HG03135 (cell line): Measurements from ENCODE around the gene ITGA6.
"Not testable (repeated sequence)": the region's sequence is repeated elsewhere in the genome, so short reads cannot be mapped to it uniquely, and the experiment has no call there.

ENCODE experiments used
- ATAC-seq: cut with Tn5 transposase; IDR thresholded peaks from one replicate; pipeline ENCODE4 v1.9.1; 2021; ENCODE audit warnings: mild to moderate bottlenecking, moderate library complexity; ENCODE audit not compliant: unreplicated experiment

The ITGA6 gene

DNA sequence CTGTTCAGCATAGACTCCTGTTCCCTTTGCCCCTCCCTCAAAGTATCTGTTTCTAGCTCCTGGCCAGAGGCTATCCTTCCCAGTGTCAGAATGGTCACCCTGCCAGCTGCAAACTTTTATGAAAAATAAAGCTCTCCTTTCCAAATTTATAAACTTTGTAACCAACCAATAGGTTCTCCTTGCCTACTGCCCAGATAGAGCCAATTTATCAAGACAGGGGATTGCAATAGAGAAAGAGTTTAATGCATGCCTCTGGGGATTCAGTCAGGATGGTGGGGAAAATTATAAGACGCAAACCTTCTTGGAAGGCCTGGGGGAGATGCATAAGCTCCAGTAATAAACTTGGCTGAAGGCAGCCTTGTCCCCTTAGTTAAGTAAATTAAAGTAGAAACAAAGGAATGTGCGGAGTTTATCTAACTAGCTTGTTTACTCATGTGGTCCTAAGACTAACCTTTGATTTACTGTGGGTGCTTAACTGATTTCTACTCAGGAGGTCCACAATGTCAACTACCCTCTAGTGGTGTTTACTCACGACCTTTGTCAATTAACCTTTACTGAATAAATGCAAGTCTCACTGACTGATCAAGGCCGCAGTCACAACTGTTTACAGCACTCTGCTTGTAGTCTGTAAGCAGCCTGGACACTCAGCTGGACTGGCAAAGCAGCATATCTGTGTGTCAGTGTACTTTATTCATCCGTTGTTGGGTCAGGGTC lies 85.6 kb downstream of the ITGA6 start:
- ATAC-seq: no peak

- no peak for ATAC-seq
These were observed 86.1 kb downstream of the ITGA6 start for GRCh38 chr2:172513524-172513900.

DNA sequence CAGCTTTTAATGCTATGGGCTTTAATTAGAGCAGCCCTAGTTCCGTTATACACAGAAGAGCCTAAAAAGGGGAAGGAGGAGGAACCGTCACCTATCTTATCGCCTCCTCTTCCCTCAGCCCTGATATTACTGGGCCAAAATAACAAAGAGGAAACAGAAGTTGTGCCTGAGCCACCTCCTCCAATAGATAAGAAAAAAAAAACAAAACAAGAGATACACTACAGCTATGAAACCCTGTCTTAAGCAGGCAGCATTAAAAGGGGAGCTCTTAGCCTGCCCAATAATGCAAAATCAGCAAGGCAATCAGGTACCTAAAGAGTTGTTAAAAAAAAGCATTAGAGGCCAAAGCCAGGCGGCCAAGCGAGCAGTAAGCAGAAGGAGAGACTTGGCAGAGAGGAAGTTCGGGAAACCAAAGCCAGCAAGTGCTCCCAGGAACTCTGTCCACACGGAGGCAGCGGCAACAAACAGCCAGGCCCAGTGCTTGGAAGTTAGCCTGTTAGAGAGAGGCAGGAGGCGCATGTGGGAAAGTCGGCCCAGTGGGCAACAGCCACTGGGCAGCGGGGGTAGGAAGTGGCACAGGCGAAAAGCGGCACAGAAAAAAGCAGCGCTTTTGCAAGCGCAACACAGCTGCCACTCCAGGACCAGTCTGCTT lies 86.7 kb downstream of the ITGA6 start:
- ATAC-seq: no peak

GRCh38 chr2:172516299-172516698 lies 88.9 kb downstream of the ITGA6 start:
- ATAC-seq: no peak

GRCh38 chr2:172518995-172519394 lies 91.6 kb downstream of the ITGA6 start:
- ATAC-seq: no peak

GRCh38 chr2:172525601-172526000 lies 98.2 kb downstream of the ITGA6 start:
- ATAC-seq: no peak

- ATAC-seq: no peak
These were observed 103.9 kb downstream of the ITGA6 start for GRCh38 chr2:172531309-172531708.

GRCh38 chr2:172532461-172532860 lies 105.1 kb downstream of the ITGA6 start:
- not testable (repeated sequence) for ATAC-seq

- no peak for ATAC-seq
These were observed 106.3 kb downstream of the ITGA6 start for GRCh38 chr2:172533687-172534086.

DNA sequence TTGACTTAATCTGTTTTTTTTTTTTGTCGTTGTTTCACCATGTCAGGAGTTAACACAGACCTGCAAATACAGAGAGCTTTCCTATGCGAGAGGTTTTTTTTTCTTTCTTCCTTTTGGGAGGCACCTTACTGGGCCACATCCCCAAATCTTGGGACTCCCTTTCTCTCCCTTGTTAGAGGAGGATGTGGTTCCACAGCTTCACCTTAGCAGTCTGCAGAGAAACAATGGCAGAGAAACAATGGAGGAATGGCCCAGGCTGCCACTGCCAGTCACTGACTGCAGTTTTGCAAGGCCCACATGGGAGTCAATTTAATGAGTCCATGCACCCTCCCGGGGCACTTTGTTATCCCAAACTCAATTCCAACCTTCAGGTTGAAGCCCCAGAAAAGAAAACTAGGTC lies 107.7 kb downstream of the ITGA6 start:
- ATAC-seq: no peak

- ATAC-seq: not testable (repeated sequence)
These were observed 110.5 kb downstream of the ITGA6 start for GRCh38 chr2:172537851-172538250.

GRCh38 chr2:172539767-172540166 lies 112.4 kb downstream of the ITGA6 start:
- no peak for ATAC-seq

- ATAC-seq: no peak
These were observed 113.0 kb downstream of the ITGA6 start for GRCh38 chr2:172540421-172540820.

- no peak for ATAC-seq
These were observed 118.2 kb downstream of the ITGA6 start for GRCh38 chr2:172545408-172546075.

- ATAC-seq: no peak
These were observed 121.7 kb downstream of the ITGA6 start for GRCh38 chr2:172549131-172549530.

DNA sequence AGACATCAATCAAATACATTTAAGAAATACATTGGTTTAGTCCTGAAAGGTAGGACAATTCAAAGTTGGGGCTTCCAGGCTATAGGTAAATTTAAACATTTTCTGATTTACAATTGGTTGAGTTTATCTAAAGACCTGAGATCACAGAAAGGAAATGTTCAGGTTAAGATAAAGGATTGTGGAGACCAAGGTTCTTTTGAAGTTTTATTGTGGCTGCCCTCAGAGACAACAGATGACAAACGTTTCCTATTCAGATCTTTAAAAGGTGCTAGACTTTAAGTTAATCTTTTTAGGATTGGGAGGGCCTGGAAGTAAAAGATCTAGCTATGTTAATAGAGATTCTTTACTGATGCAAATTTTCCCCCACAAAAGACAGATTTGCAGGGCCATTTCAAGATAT lies 122.4 kb downstream of the ITGA6 start:
- ATAC-seq: not testable (repeated sequence)

- ATAC-seq: no peak
These were observed 123.0 kb downstream of the ITGA6 start for GRCh38 chr2:172550419-172550818.

- no peak for ATAC-seq
These were observed 123.9 kb downstream of the ITGA6 start for GRCh38 chr2:172551271-172551670.

- no peak for ATAC-seq
These were observed 125.3 kb downstream of the ITGA6 start for GRCh38 chr2:172552547-172553291.

- no peak for ATAC-seq
These were observed 127.2 kb downstream of the ITGA6 start for GRCh38 chr2:172554352-172555271.

GRCh38 chr2:172555272-172555521 lies 127.8 kb downstream of the ITGA6 start:
- peak; percentile 18 for ATAC-seq
